ENCODE measurements around the gene ABR.

Gene ABR

GRCh38 chr17:1091900-1092299 lies 87.9 kb downstream of the ABR start:
- H3K27me3 Mint-ChIP-seq = no peaks in the 10 kb centered on the region
- H3K36me3 Mint-ChIP-seq = peaks cover 37% of the 10 kb centered on the region
- H3K4me3 Mint-ChIP-seq = no peak overlapping the region
- ATAC-seq = no peak
- no peak overlapping the region for H3K27ac Mint-ChIP-seq
- H3K9me3 Mint-ChIP-seq = no peaks in the 10 kb centered on the region
- peaks cover 2% of the 10 kb centered on the region for H3K4me1 Mint-ChIP-seq

- Mint-ChIP-seq H3K27ac (no peak overlapping the region), H3K4me1 (no peaks in the 10 kb centered on the region), H3K36me3 (peaks cover 37% of the 10 kb centered on the region), H3K27me3 (no peaks in the 10 kb centered on the region), H3K9me3 (no peaks in the 10 kb centered on the region), H3K4me3 (no peak overlapping the region)
- ATAC-seq = no peak
Observed at GRCh38 chr17:1091190-1091534, 88.6 kb downstream of the ABR start.

- no peak for ATAC-seq
- H3K27me3 Mint-ChIP-seq = no peaks in the 10 kb centered on the region
- H3K4me1 Mint-ChIP-seq = no peaks in the 10 kb centered on the region
- no peak overlapping the region for H3K4me3 Mint-ChIP-seq
- H3K9me3 Mint-ChIP-seq = no peaks in the 10 kb centered on the region
- H3K27ac Mint-ChIP-seq = no peak overlapping the region
- H3K36me3 Mint-ChIP-seq = peaks cover 37% of the 10 kb centered on the region
Observed at GRCh38 chr17:1090465-1091189, 89.2 kb downstream of the ABR start.

- no peak overlapping the region for H3K27ac Mint-ChIP-seq
- peaks cover 37% of the 10 kb centered on the region for H3K36me3 Mint-ChIP-seq
- no peaks in the 10 kb centered on the region for H3K9me3 Mint-ChIP-seq
- no peaks in the 10 kb centered on the region for H3K4me1 Mint-ChIP-seq
- H3K4me3 Mint-ChIP-seq = no peak overlapping the region
- H3K27me3 Mint-ChIP-seq = no peaks in the 10 kb centered on the region
- ATAC-seq = no peak
Observed at GRCh38 chr17:1089915-1090314, 89.9 kb downstream of the ABR start.

- Mint-ChIP-seq H3K27me3 (no peaks in the 10 kb centered on the region), H3K4me1 (no peaks in the 10 kb centered on the region), H3K27ac (no peak overlapping the region), H3K9me3 (no peaks in the 10 kb centered on the region), H3K36me3 (peaks cover 35% of the 10 kb centered on the region), H3K4me3 (no peak overlapping the region)
- ATAC-seq = no peak
Observed at GRCh38 chr17:1087381-1088241, 92.2 kb downstream of the ABR start.

- Mint-ChIP-seq H3K36me3 (peaks cover 26% of the 10 kb centered on the region), H3K27ac (no peak overlapping the region), H3K9me3 (no peaks in the 10 kb centered on the region), H3K27me3 (no peaks in the 10 kb centered on the region), H3K4me3 (no peak overlapping the region), H3K4me1 (no peaks in the 10 kb centered on the region)
- ATAC-seq = no peak
Observed at GRCh38 chr17:1083451-1084187, 96.2 kb downstream of the ABR start.

- no peaks in the 10 kb centered on the region for H3K4me1 Mint-ChIP-seq
- no peak overlapping the region for H3K4me3 Mint-ChIP-seq
- peaks cover 33% of the 10 kb centered on the region for H3K36me3 Mint-ChIP-seq
- no peaks in the 10 kb centered on the region for H3K9me3 Mint-ChIP-seq
- H3K27ac Mint-ChIP-seq = no peak overlapping the region
- H3K27me3 Mint-ChIP-seq = no peaks in the 10 kb centered on the region
- ATAC-seq = no peak
Observed at GRCh38 chr17:1082579-1082978, 97.2 kb downstream of the ABR start.

- Mint-ChIP-seq H3K4me3 (no peak overlapping the region), H3K4me1 (no peaks in the 10 kb centered on the region), H3K27ac (no peak overlapping the region), H3K27me3 (no peaks in the 10 kb centered on the region), H3K9me3 (no peaks in the 10 kb centered on the region), H3K36me3 (peaks cover 28% of the 10 kb centered on the region)
- ATAC-seq = no peak
Observed at GRCh38 chr17:1078831-1079561, 100.8 kb downstream of the ABR start.

GRCh38 chr17:1077986-1078711 lies 101.6 kb downstream of the ABR start:
- H3K4me1 Mint-ChIP-seq = no peaks in the 10 kb centered on the region
- no peak for ATAC-seq
- H3K4me3 Mint-ChIP-seq = no peak overlapping the region
- no peak overlapping the region for H3K27ac Mint-ChIP-seq
- no peaks in the 10 kb centered on the region for H3K9me3 Mint-ChIP-seq
- no peaks in the 10 kb centered on the region for H3K27me3 Mint-ChIP-seq
- peaks cover 25% of the 10 kb centered on the region for H3K36me3 Mint-ChIP-seq

GRCh38 chr17:1077581-1077985 lies 102.2 kb downstream of the ABR start:
- Mint-ChIP-seq H3K36me3 (peaks cover 23% of the 10 kb centered on the region), H3K4me1 (no peaks in the 10 kb centered on the region), H3K27ac (no peak overlapping the region), H3K27me3 (no peaks in the 10 kb centered on the region), H3K4me3 (no peak overlapping the region), H3K9me3 (no peaks in the 10 kb centered on the region)
- no peak for ATAC-seq

- no peak overlapping the region for H3K4me3 Mint-ChIP-seq
Observed at GRCh38 chr17:1076982-1077302, 102.8 kb downstream of the ABR start.

GRCh38 chr17:1076299-1076981 lies 103.3 kb downstream of the ABR start:
- Mint-ChIP-seq H3K27me3 (no peaks in the 10 kb centered on the region), H3K4me1 (no peaks in the 10 kb centered on the region), H3K9me3 (no peaks in the 10 kb centered on the region), H3K4me3 (no peak overlapping the region), H3K27ac (no peak overlapping the region), H3K36me3 (peaks cover 27% of the 10 kb centered on the region)
- no peak for ATAC-seq

More at GRCh38 chr17:1076982-1077302, 102.8 kb downstream of the ABR start:
- ATAC-seq = no peak
- H3K27ac Mint-ChIP-seq = no peak overlapping the region
- H3K9me3 Mint-ChIP-seq = no peaks in the 10 kb centered on the region
- no peaks in the 10 kb centered on the region for H3K4me1 Mint-ChIP-seq
- H3K36me3 Mint-ChIP-seq = peaks cover 25% of the 10 kb centered on the region
- no peaks in the 10 kb centered on the region for H3K27me3 Mint-ChIP-seq

GRCh38 chr17:1074886-1075605 lies 104.7 kb downstream of the ABR start:
- Mint-ChIP-seq H3K9me3 (no peaks in the 10 kb centered on the region), H3K4me3 (no peak overlapping the region), H3K27ac (no peak overlapping the region), H3K27me3 (no peaks in the 10 kb centered on the region), H3K36me3 (peaks cover 28% of the 10 kb centered on the region), H3K4me1 (no peaks in the 10 kb centered on the region)
- ATAC-seq = no peak

Data from stimulated activated memory B cell treated with anti-CD40 and anti-IgM and Interleukin-4, amounts not matched to agents 10 μg/mL and 1 μg/mL and 100 μg/mL, for 72 hours (primary cell).